ENCODE results near the gene ARMC5.

DNA sequence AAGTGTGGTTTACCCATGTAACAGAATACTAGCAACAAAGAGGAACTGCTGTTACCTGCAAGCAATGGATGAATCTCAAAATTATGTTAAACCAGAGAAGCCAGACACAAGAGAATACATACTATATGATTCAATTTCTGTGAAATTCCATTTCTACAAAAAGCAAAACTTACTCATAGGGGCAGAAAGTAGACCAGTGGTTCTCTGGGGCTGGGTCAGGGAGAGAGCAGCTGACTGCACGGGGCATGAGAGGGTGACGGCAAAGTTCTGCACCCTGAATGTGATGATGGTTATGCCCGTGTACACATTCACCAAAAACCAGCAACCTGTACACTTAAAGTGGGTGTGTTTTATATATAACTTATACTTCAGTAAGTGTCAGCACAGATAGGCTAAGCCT, 19.8 kb upstream of the ARMC5 start:
- TF ChIP-seq ZSCAN20 (CRISPR knock-in tag; IDR thresholded peaks at IDR 0.05), result no peak
- no peak for TF ChIP-seq RAD21 (conservative IDR thresholded peaks at IDR 0.05 in 1 of 2, IDR thresholded peaks at IDR 0.05 in 1 of 2)
- TF ChIP-seq, protein P1, sequence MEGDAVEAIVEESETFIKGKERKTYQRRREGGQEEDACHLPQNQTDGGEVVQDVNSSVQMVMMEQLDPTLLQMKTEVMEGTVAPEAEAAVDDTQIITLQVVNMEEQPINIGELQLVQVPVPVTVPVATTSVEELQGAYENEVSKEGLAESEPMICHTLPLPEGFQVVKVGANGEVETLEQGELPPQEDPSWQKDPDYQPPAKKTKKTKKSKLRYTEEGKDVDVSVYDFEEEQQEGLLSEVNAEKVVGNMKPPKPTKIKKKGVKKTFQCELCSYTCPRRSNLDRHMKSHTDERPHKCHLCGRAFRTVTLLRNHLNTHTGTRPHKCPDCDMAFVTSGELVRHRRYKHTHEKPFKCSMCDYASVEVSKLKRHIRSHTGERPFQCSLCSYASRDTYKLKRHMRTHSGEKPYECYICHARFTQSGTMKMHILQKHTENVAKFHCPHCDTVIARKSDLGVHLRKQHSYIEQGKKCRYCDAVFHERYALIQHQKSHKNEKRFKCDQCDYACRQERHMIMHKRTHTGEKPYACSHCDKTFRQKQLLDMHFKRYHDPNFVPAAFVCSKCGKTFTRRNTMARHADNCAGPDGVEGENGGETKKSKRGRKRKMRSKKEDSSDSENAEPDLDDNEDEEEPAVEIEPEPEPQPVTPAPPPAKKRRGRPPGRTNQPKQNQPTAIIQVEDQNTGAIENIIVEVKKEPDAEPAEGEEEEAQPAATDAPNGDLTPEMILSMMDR (IDR thresholded peaks at IDR 0.05), result no peak
- TF ChIP-seq POLR2A (IDR thresholded peaks at IDR 0.05; ENCODE audit: low read length), result no peak

Measured in A549 (cell line).